ENCODE data around the gene KANK4.

Gene KANK4

GRCh38 chr1:62283986-62284385 is 35.2 kb downstream of the KANK4 start:
- H3K27ac ChIP-seq = no peak overlapping the region
- H3K27me3 ChIP-seq (ENCODE audit: insufficient read depth, low read depth) = no peaks in the 10 kb centered on the region
- H2AFZ ChIP-seq (ENCODE audit: low read depth) = no peak overlapping the region
- no peaks in the 10 kb centered on the region for H3K36me3 ChIP-seq (ENCODE audit: insufficient read depth)
- H3K4me3 ChIP-seq (IDR thresholded peaks at IDR 0.05; ENCODE audit: insufficient read depth, low read depth, low read length) = no peak overlapping the region
- no peaks in the 10 kb centered on the region for H4K20me1 ChIP-seq (ENCODE audit: insufficient read depth)
- H3K4me1 ChIP-seq (ENCODE audit: low read depth, poor library complexity, severe bottlenecking) = no peaks in the 10 kb centered on the region
- no peaks in the 10 kb centered on the region for H3K79me2 ChIP-seq (ENCODE audit: insufficient read depth, low read depth)
- H3K4me2 ChIP-seq = no peak overlapping the region
- no peak overlapping the region for H3K9ac ChIP-seq
- TF ChIP-seq, protein P1, sequence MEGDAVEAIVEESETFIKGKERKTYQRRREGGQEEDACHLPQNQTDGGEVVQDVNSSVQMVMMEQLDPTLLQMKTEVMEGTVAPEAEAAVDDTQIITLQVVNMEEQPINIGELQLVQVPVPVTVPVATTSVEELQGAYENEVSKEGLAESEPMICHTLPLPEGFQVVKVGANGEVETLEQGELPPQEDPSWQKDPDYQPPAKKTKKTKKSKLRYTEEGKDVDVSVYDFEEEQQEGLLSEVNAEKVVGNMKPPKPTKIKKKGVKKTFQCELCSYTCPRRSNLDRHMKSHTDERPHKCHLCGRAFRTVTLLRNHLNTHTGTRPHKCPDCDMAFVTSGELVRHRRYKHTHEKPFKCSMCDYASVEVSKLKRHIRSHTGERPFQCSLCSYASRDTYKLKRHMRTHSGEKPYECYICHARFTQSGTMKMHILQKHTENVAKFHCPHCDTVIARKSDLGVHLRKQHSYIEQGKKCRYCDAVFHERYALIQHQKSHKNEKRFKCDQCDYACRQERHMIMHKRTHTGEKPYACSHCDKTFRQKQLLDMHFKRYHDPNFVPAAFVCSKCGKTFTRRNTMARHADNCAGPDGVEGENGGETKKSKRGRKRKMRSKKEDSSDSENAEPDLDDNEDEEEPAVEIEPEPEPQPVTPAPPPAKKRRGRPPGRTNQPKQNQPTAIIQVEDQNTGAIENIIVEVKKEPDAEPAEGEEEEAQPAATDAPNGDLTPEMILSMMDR (conservative IDR thresholded peaks at IDR 0.05; ENCODE audit: low read depth, low read length) = no peak

GRCh38 chr1:62282909-62283755 is 36.1 kb downstream of the KANK4 start:
- H3K4me1 ChIP-seq (ENCODE audit: low read depth, poor library complexity, severe bottlenecking) = no peaks in the 10 kb centered on the region
- no peak overlapping the region for H2AFZ ChIP-seq (ENCODE audit: low read depth)
- no peaks in the 10 kb centered on the region for H3K79me2 ChIP-seq (ENCODE audit: insufficient read depth, low read depth)
- H3K4me3 ChIP-seq (IDR thresholded peaks at IDR 0.05; ENCODE audit: insufficient read depth, low read depth, low read length) = no peak overlapping the region
- H3K36me3 ChIP-seq (ENCODE audit: insufficient read depth) = no peaks in the 10 kb centered on the region
- no peak overlapping the region for H3K27ac ChIP-seq
- H3K27me3 ChIP-seq (ENCODE audit: insufficient read depth, low read depth) = no peaks in the 10 kb centered on the region
- H3K9ac ChIP-seq = no peak overlapping the region
- TF ChIP-seq, protein P1 (conservative IDR thresholded peaks at IDR 0.05; ENCODE audit: low read depth, low read length) = no peak
- H3K4me2 ChIP-seq = no peak overlapping the region
- no peaks in the 10 kb centered on the region for H4K20me1 ChIP-seq (ENCODE audit: insufficient read depth)

DNA sequence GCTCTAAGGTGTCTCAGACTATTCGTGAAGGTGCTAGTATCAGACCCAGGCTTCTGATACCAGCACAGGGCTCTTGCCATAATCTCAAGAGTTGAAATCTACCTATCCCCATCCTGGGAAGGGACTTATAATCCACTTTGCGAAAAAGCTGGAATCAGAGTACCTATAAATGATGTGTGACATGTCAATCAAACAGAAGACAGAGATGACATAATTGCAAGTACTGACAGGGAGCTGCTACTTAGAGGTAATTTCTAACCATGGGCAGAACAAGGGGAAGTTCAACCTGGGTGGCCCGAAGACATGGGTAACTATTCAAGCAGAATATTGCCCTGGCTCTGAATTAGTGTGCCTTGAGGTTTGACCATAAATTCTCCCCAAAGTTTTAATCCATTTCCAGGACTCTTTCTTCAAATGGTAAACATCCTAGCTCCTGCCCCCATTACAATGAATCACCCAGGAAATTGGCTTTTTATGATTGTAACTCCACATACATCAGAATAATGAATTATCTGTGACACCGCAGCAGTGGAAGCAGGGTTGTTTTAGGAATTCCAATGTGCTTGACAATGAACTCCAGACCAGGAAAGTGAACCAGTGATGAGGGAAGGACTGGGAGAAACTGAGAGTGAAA is 37.2 kb downstream of the KANK4 start:
- Histone ChIP-seq H3K4me3 (IDR thresholded peaks at IDR 0.05; ENCODE audit: insufficient read depth, low read depth, low read length) (no peak overlapping the region), H4K20me1 (ENCODE audit: insufficient read depth) (no peaks in the 10 kb centered on the region), H3K4me1 (ENCODE audit: low read depth, poor library complexity, severe bottlenecking) (no peaks in the 10 kb centered on the region), H3K36me3 (ENCODE audit: insufficient read depth) (no peaks in the 10 kb centered on the region), H3K27ac (no peak overlapping the region), H3K27me3 (ENCODE audit: insufficient read depth, low read depth) (no peaks in the 10 kb centered on the region), H3K4me2 (no peak overlapping the region), H3K79me2 (ENCODE audit: insufficient read depth, low read depth) (no peaks in the 10 kb centered on the region), H2AFZ (ENCODE audit: low read depth) (no peak overlapping the region), H3K9ac (no peak overlapping the region)
- TF ChIP-seq, protein P1 (conservative IDR thresholded peaks at IDR 0.05; ENCODE audit: low read depth, low read length) = no peak

- Histone ChIP-seq H3K9ac (no peak overlapping the region), H3K4me2 (no peak overlapping the region), H3K4me1 (ENCODE audit: low read depth, poor library complexity, severe bottlenecking) (no peaks in the 10 kb centered on the region), H3K27ac (no peak overlapping the region), H2AFZ (ENCODE audit: low read depth) (no peak overlapping the region), H3K36me3 (ENCODE audit: insufficient read depth) (no peaks in the 10 kb centered on the region), H3K79me2 (ENCODE audit: insufficient read depth, low read depth) (no peaks in the 10 kb centered on the region), H3K4me3 (IDR thresholded peaks at IDR 0.05; ENCODE audit: insufficient read depth, low read depth, low read length) (no peak overlapping the region), H4K20me1 (ENCODE audit: insufficient read depth) (no peaks in the 10 kb centered on the region), H3K27me3 (ENCODE audit: insufficient read depth, low read depth) (no peaks in the 10 kb centered on the region)
- TF ChIP-seq, protein P1 (conservative IDR thresholded peaks at IDR 0.05; ENCODE audit: low read depth, low read length) = no peak
Measured at GRCh38 chr1:62280960-62281465, 38.2 kb downstream of the KANK4 start.

Measured in KMS-11 (cell line).